OCI-LY7 (cell line): Measurements from ENCODE around the gene TBC1D10A.

Experiments
- EZH2phosphoT487 ChIP-seq: fragments of 200-600 bp; sonication (generic); IDR thresholded peaks from 2 replicates; pipeline ENCODE4 v1.6.1; 2018; ENCODE audit warnings: low read depth, borderline replicate concordance, mild to moderate bottlenecking, mixed run types, antibody characterized with exemption, low read length, moderate library complexity, mixed read lengths
- TF ChIP-seq, protein P1 (sequence below): fragments of 200-600 bp; sonication (generic); conservative IDR thresholded peaks from 2 replicates; pipeline ENCODE4 v1.5.1; 2014; ENCODE audit warnings: mild to moderate bottlenecking, antibody characterized with exemption, low read length, moderate library complexity, mixed read lengths

DNA sequence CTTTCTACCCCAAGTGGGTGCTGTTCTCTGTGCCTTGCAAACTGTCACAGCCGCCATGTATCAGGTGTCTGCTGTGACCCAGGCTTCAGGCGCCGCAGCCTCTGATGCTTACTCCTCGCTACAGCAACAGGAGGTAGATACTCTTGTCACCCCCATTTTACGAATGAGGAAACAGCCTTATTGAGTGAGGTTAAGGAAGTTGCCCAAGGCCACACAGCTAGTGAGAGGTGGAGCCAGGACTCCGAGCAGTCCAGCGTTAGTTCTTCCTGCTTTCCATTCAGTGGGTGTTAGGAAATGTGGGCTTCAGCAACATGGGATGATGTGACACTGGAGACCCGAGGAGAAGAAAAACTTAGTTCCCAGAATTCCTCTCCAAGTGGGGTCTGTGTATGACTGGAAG lies 46.2 kb upstream of the TBC1D10A start:
- TF ChIP-seq, protein P1, sequence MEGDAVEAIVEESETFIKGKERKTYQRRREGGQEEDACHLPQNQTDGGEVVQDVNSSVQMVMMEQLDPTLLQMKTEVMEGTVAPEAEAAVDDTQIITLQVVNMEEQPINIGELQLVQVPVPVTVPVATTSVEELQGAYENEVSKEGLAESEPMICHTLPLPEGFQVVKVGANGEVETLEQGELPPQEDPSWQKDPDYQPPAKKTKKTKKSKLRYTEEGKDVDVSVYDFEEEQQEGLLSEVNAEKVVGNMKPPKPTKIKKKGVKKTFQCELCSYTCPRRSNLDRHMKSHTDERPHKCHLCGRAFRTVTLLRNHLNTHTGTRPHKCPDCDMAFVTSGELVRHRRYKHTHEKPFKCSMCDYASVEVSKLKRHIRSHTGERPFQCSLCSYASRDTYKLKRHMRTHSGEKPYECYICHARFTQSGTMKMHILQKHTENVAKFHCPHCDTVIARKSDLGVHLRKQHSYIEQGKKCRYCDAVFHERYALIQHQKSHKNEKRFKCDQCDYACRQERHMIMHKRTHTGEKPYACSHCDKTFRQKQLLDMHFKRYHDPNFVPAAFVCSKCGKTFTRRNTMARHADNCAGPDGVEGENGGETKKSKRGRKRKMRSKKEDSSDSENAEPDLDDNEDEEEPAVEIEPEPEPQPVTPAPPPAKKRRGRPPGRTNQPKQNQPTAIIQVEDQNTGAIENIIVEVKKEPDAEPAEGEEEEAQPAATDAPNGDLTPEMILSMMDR: no peak
- TF ChIP-seq EZH2phosphoT487: no peak
